Activated naive CD4-positive, alpha-beta T cell treated with anti-CD3 and anti-CD28 coated beads, Interleukin-2, amount 10 ng/mL, durations not matched to agents 7 days and 5 days (primary cell): ENCODE data around the gene YWHAQ.

ENCODE experiments used
- CTCF ChIA-PET: fragments of 350-600 bp; sonication (Branson Sonifier 250); formaldehyde crosslinking; loops from one replicate; lab custom pipeline; 2021; ENCODE audit warnings: antibody characterized with exemption; lab: Charles Lee
- DNase-seq: peaks from one replicate; pipeline ENCODE4 v3.0.0-alpha.2; 2020
- H3K27ac Mint-ChIP-seq: one replicate; pipeline ENCODE4 v1.8.0; 2021; ENCODE audit warnings: mild to moderate bottlenecking, moderate library complexity, mixed read lengths
- H3K27me3 Mint-ChIP-seq: one replicate; pipeline ENCODE4 v1.8.0; 2021; ENCODE audit warnings: mild to moderate bottlenecking, mixed read lengths
- H3K36me3 Mint-ChIP-seq: one replicate; pipeline ENCODE4 v1.8.0; 2021; ENCODE audit warnings: mixed read lengths
- H3K4me1 Mint-ChIP-seq: one replicate; pipeline ENCODE4 v1.8.0; 2021; ENCODE audit warnings: mixed read lengths
- H3K4me3 Mint-ChIP-seq: one replicate; pipeline ENCODE4 v1.8.0; 2021; ENCODE audit warnings: mild to moderate bottlenecking, moderate library complexity, mixed read lengths
- H3K9me3 Mint-ChIP-seq: one replicate; pipeline ENCODE4 v1.8.0; 2021; ENCODE audit warnings: mixed read lengths

The YWHAQ gene

GRCh38 chr2:9649261-9649660 lies 18.5 kb upstream of the YWHAQ start:
- CTCF ChIA-PET = interaction anchor here (0.6 to 1.1 kb wide), 2 partner anchors 77 to 231 kb away, joined by 3 read pairs; no protein-coding TSS in a partner anchor
- DNase-seq = no peak
- H3K9me3 Mint-ChIP-seq = no peaks in the 10 kb centered on the region
- H3K27ac Mint-ChIP-seq = no peak overlapping the region
- H3K36me3 Mint-ChIP-seq = no peaks in the 10 kb centered on the region
- H3K27me3 Mint-ChIP-seq = peaks cover 58% of the 10 kb centered on the region
- no peak overlapping the region for H3K4me3 Mint-ChIP-seq
- H3K4me1 Mint-ChIP-seq = peaks cover 12% of the 10 kb centered on the region

- H3K4me3 Mint-ChIP-seq = no peak overlapping the region
- peaks cover 57% of the 10 kb centered on the region for H3K27me3 Mint-ChIP-seq
- H3K36me3 Mint-ChIP-seq = no peaks in the 10 kb centered on the region
- H3K27ac Mint-ChIP-seq = no peak overlapping the region
- DNase-seq = no peak
- no peaks in the 10 kb centered on the region for H3K9me3 Mint-ChIP-seq
- peaks cover 12% of the 10 kb centered on the region for H3K4me1 Mint-ChIP-seq
- CTCF ChIA-PET = interaction anchor here (0.6 to 1.1 kb wide), 2 partner anchors 78 to 231 kb away, joined by 3 read pairs; no protein-coding TSS in a partner anchor
These were observed 18.0 kb upstream of the YWHAQ start for GRCh38 chr2:9648821-9649220.

- Mint-ChIP-seq H3K27me3 (peaks cover 66% of the 10 kb centered on the region), H3K27ac (no peak overlapping the region), H3K4me1 (peaks cover 15% of the 10 kb centered on the region), H3K36me3 (no peaks in the 10 kb centered on the region), H3K9me3 (no peaks in the 10 kb centered on the region), H3K4me3 (no peak overlapping the region)
- DNase-seq = no peak
- CTCF ChIA-PET = interaction anchor here (0.9 kb wide), 1 partner anchor 59 kb away, joined by 3 read pairs; no protein-coding TSS in a partner anchor
These were observed 17.1 kb upstream of the YWHAQ start for GRCh38 chr2:9647884-9648283.

- H3K36me3 Mint-ChIP-seq = no peaks in the 10 kb centered on the region
- no peak for DNase-seq
- no peak overlapping the region for H3K4me3 Mint-ChIP-seq
- H3K4me1 Mint-ChIP-seq = peaks cover 25% of the 10 kb centered on the region
- H3K27ac Mint-ChIP-seq = no peak overlapping the region
- CTCF ChIA-PET = no interaction called here
- H3K27me3 Mint-ChIP-seq = peaks cover 60% of the 10 kb centered on the region
- H3K9me3 Mint-ChIP-seq = no peaks in the 10 kb centered on the region
These were observed 15.6 kb upstream of the YWHAQ start for GRCh38 chr2:9646196-9647030.

GRCh38 chr2:9644603-9645002 lies 13.8 kb upstream of the YWHAQ start:
- DNase-seq = no peak
- no peak overlapping the region for H3K4me3 Mint-ChIP-seq
- CTCF ChIA-PET = interaction anchor here (1.0 kb wide), 1 partner anchor 10 kb away, joined by 3 read pairs; no protein-coding TSS in a partner anchor

GRCh38 chr2:9644021-9644420 lies 13.2 kb upstream of the YWHAQ start:
- Mint-ChIP-seq H3K4me3 (no peak overlapping the region), H3K4me1 (peaks cover 25% of the 10 kb centered on the region), H3K27me3 (peaks cover 57% of the 10 kb centered on the region), H3K9me3 (no peaks in the 10 kb centered on the region), H3K27ac (no peak overlapping the region), H3K36me3 (no peaks in the 10 kb centered on the region)
- CTCF ChIA-PET = interaction anchor here (0.6 kb wide), 1 partner anchor 11 kb away, joined by 4 read pairs; no protein-coding TSS in a partner anchor
- no peak for DNase-seq

More at GRCh38 chr2:9644603-9645002, 13.8 kb upstream of the YWHAQ start:
- Mint-ChIP-seq H3K36me3 (no peaks in the 10 kb centered on the region), H3K4me1 (peaks cover 25% of the 10 kb centered on the region), H3K9me3 (no peaks in the 10 kb centered on the region), H3K27ac (no peak overlapping the region), H3K27me3 (peaks cover 57% of the 10 kb centered on the region)

GRCh38 chr2:9641641-9642040 lies 10.8 kb upstream of the YWHAQ start:
- Mint-ChIP-seq H3K4me1 (peaks cover 19% of the 10 kb centered on the region), H3K36me3 (no peaks in the 10 kb centered on the region), H3K9me3 (no peaks in the 10 kb centered on the region), H3K27ac (no peak overlapping the region), H3K27me3 (peaks cover 60% of the 10 kb centered on the region), H3K4me3 (peak overlapping the region; percentile 7)
- CTCF ChIA-PET = no interaction called here
- DNase-seq = peak; percentile 38

GRCh38 chr2:9640403-9641104 lies 9.8 kb upstream of the YWHAQ start:
- H3K27me3 Mint-ChIP-seq = peaks cover 55% of the 10 kb centered on the region

GRCh38 chr2:9639740-9640343 lies 9.0 kb upstream of the YWHAQ start:
- peaks cover 19% of the 10 kb centered on the region for H3K4me1 Mint-ChIP-seq
- CTCF ChIA-PET = no interaction called here
- H3K27me3 Mint-ChIP-seq = peaks cover 55% of the 10 kb centered on the region
- H3K27ac Mint-ChIP-seq = no peak overlapping the region
- H3K9me3 Mint-ChIP-seq = no peaks in the 10 kb centered on the region
- H3K4me3 Mint-ChIP-seq = no peak overlapping the region
- DNase-seq = no peak
- H3K36me3 Mint-ChIP-seq = no peaks in the 10 kb centered on the region

More at GRCh38 chr2:9640403-9641104, 9.8 kb upstream of the YWHAQ start:
- Mint-ChIP-seq H3K27ac (no peak overlapping the region), H3K36me3 (no peaks in the 10 kb centered on the region), H3K4me3 (no peak overlapping the region), H3K4me1 (peaks cover 19% of the 10 kb centered on the region), H3K9me3 (no peaks in the 10 kb centered on the region)
- CTCF ChIA-PET = no interaction called here
- DNase-seq = no peak

GRCh38 chr2:9639000-9639602 lies 8.3 kb upstream of the YWHAQ start:
- CTCF ChIA-PET = no interaction called here
- Mint-ChIP-seq H3K27me3 (peaks cover 60% of the 10 kb centered on the region), H3K36me3 (no peaks in the 10 kb centered on the region), H3K27ac (no peak overlapping the region), H3K9me3 (no peaks in the 10 kb centered on the region), H3K4me1 (peaks cover 19% of the 10 kb centered on the region), H3K4me3 (no peak overlapping the region)
- DNase-seq = no peak

GRCh38 chr2:9638532-9638931 lies 7.7 kb upstream of the YWHAQ start:
- no peak for DNase-seq
- H3K4me3 Mint-ChIP-seq = no peak overlapping the region
- H3K27me3 Mint-ChIP-seq = peaks cover 59% of the 10 kb centered on the region
- no peaks in the 10 kb centered on the region for H3K36me3 Mint-ChIP-seq
- no peak overlapping the region for H3K27ac Mint-ChIP-seq
- H3K4me1 Mint-ChIP-seq = peaks cover 18% of the 10 kb centered on the region
- no peaks in the 10 kb centered on the region for H3K9me3 Mint-ChIP-seq
- CTCF ChIA-PET = interaction anchor here (1.3 kb wide), 1 partner anchor 132 kb away, joined by 3 read pairs; no protein-coding TSS in a partner anchor

- CTCF ChIA-PET = interaction anchor here (1.3 kb wide), 1 partner anchor 133 kb away, joined by 3 read pairs; no protein-coding TSS in a partner anchor
- H3K4me1 Mint-ChIP-seq = peaks cover 12% of the 10 kb centered on the region
- DNase-seq = no peak
- no peaks in the 10 kb centered on the region for H3K36me3 Mint-ChIP-seq
- no peaks in the 10 kb centered on the region for H3K9me3 Mint-ChIP-seq
- no peak overlapping the region for H3K27ac Mint-ChIP-seq
- H3K27me3 Mint-ChIP-seq = peaks cover 63% of the 10 kb centered on the region
- no peak overlapping the region for H3K4me3 Mint-ChIP-seq
These were observed 6.5 kb upstream of the YWHAQ start for GRCh38 chr2:9637330-9637729.

GRCh38 chr2:9634133-9634532 lies 3.3 kb upstream of the YWHAQ start:
- DNase-seq = no peak
- H3K4me3 Mint-ChIP-seq = no peak overlapping the region
- H3K27me3 Mint-ChIP-seq = peaks cover 64% of the 10 kb centered on the region
- H3K9me3 Mint-ChIP-seq = no peaks in the 10 kb centered on the region
- H3K36me3 Mint-ChIP-seq = peaks cover 12% of the 10 kb centered on the region
- CTCF ChIA-PET = interaction anchor here (0.7 to 1.1 kb wide), 3 partner anchors 17 to 213 kb away, joined by 3 to 4 read pairs (median 3); no protein-coding TSS in a partner anchor
- peaks cover 19% of the 10 kb centered on the region for H3K4me1 Mint-ChIP-seq
- no peak overlapping the region for H3K27ac Mint-ChIP-seq
